Choroid plexus epithelial cell (primary cell): ENCODE data around the gene PARD3B.
"Not testable (repeated sequence)": the region's sequence is repeated elsewhere in the genome, so short reads cannot be mapped to it uniquely, and the experiment has no call there.

ENCODE experiments used
- DNase-seq: peaks from one replicate; pipeline ENCODE4 v3.0.0-alpha.2; 2010; ENCODE audit warnings: low read depth
- H3K4me3 ChIP-seq: 2 replicates; pipeline ENCODE4 v1.5.1; 2011; ENCODE audit warnings: low read depth, mild to moderate bottlenecking, control low read depth, low read length, moderate library complexity
- TF ChIP-seq, protein P1 (sequence below): conservative IDR thresholded peaks from 2 replicates; pipeline ENCODE4 v1.5.1; 2011; ENCODE audit warnings: low read depth, mild to moderate bottlenecking, control low read depth, inconsistent platforms, low read length, moderate library complexity

Gene PARD3B

DNA sequence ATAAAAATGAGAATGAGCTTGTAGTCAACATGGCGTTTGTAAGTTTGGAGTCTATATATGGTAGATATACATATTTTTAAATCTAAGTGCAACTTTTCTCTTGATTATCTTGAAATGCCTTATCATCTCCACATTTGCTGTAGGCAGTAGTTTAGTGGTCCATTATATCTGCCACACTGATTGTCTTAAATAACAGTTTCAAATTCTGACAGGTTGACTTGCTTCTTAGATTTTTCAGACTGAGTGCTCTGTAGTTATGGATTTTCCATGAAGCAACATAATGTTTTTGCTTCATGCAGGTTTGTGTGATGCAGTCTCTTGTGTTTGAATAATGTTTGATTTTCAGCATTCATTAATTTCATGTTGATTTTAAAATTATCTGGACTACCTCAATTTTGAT, 12.3 kb downstream of the PARD3B start:
- TF ChIP-seq, protein P1, sequence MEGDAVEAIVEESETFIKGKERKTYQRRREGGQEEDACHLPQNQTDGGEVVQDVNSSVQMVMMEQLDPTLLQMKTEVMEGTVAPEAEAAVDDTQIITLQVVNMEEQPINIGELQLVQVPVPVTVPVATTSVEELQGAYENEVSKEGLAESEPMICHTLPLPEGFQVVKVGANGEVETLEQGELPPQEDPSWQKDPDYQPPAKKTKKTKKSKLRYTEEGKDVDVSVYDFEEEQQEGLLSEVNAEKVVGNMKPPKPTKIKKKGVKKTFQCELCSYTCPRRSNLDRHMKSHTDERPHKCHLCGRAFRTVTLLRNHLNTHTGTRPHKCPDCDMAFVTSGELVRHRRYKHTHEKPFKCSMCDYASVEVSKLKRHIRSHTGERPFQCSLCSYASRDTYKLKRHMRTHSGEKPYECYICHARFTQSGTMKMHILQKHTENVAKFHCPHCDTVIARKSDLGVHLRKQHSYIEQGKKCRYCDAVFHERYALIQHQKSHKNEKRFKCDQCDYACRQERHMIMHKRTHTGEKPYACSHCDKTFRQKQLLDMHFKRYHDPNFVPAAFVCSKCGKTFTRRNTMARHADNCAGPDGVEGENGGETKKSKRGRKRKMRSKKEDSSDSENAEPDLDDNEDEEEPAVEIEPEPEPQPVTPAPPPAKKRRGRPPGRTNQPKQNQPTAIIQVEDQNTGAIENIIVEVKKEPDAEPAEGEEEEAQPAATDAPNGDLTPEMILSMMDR = no peak
- H3K4me3 ChIP-seq = no peak overlapping the region
- no peak for DNase-seq

GRCh38 chr2:204559358-204559757, 14.1 kb downstream of the PARD3B start:
- not testable (repeated sequence) for DNase-seq

GRCh38 chr2:204560902-204561301, 15.6 kb downstream of the PARD3B start:
- TF ChIP-seq, protein P1 = no peak
- no peak for DNase-seq
- no peak overlapping the region for H3K4me3 ChIP-seq

More at GRCh38 chr2:204559358-204559757, 14.1 kb downstream of the PARD3B start:
- not testable (repeated sequence) for H3K4me3 ChIP-seq

DNA sequence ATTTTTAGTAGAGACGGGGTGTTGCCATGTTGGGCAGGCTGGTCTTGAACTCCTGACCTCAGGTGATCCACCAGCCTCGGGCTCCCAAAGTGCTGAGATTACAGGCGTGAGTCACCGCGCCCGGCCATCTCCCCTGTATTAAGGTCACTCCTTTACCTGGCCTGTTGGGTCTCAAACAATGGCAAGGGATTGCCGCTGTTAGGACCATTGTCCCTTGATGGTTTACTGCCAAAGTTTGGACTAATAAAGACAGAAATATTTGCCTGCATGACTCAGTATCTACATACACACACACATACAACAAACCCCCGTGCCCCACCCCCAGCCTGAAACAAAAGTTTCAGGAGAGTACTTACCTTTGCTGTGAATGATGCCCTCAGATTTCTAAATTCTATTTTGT, 16.5 kb downstream of the PARD3B start:
- TF ChIP-seq, protein P1 = no peak
- no peak overlapping the region for H3K4me3 ChIP-seq
- no peak for DNase-seq

- TF ChIP-seq, protein P1 = no peak
- no peak overlapping the region for H3K4me3 ChIP-seq
- no peak for DNase-seq
These were observed 21.2 kb downstream of the PARD3B start for GRCh38 chr2:204566439-204566838.

- TF ChIP-seq, protein P1 = no peak
- H3K4me3 ChIP-seq = no peak overlapping the region
- no peak for DNase-seq
These were observed 25.1 kb downstream of the PARD3B start for GRCh38 chr2:204570421-204570820.

- TF ChIP-seq, protein P1 = no peak
- no peak for DNase-seq
- H3K4me3 ChIP-seq = no peak overlapping the region
These were observed 25.8 kb downstream of the PARD3B start for GRCh38 chr2:204571041-204571440.

- TF ChIP-seq, protein P1 = no peak
- no peak overlapping the region for H3K4me3 ChIP-seq
- no peak for DNase-seq
These were observed 26.6 kb downstream of the PARD3B start for GRCh38 chr2:204571911-204572310.
